ENCODE measurements around the gene ATP2A1. TPM values are rescaled to one million over a fixed set of nuclear protein-coding genes. Genes with fewer than 3 reads are reported as not detected.
A peak's percentile ranks its signal among the peaks of the same experiment; 100 is the strongest.
"Not testable (repeated sequence)": the region's sequence is repeated elsewhere in the genome, so short reads cannot be mapped to it uniquely, and the experiment has no call there.

The ATP2A1 gene
- total RNA-seq, 1 experiment from 2014 or later, result not detected

DNA sequence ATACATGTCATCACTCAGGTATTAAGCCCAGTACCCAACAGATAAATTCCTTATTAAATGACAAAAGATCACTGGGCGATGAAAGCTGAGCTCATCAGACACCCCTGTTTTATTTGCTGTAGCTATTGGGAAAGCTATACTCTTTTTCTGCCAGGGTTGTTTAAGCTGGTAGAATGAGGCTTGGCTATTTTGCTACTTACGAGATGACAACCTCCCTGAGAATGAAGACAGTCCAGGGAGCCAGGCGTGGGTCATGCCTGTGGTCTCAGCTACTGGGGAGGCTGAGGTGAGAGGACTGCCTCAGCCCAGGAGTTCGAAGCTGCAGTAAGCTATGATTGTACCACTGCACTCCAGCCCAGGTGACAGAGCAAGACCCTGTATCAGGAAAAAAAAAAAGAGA is 19.0 kb upstream of the ATP2A1 start:
- DNase-seq (ENCODE audit: low read depth), result no peak

DNA sequence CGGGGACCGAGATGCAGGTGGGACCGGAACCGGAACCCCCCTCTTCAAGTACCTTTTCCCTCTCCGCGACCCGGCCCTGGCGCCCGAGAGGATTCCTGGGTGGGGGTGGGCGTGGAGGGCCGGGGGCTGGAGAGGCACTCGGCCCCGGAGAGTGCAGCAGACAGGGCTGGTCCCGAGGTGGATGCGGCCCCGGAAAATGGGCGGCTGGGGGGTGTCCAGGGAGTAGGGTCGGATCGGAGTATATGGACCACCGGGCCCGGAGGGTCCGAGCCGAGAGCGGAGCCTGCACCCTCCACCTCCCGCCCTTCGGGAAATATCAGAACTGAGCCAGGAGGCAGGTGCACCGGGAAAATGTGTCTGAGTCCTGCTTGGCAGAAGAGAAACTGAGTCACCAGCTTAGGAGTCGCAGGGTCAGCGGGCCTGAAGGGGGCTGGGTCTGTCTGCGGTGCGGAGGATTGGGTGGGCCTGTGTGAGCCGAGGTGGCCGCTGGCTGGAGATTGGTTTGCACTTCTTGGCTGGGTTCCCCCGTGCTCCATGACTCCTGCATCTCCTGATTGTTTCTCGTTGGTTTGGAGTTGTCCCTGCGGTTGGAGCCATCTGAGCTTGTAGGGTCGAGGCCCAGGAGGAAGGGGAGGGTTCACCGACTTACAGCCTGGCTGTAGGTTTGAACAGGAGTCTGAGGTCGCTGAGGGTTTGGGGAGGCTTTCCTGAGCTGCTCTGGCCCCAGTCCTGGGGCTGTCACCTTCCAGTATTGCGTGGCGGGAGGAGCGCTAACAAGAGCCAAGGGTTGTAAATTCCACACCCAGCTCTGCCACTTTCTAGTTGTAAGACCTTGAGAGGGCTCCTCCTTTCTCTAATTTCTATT is 14.1 kb upstream of the ATP2A1 start:
- peak; percentile 23 for DNase-seq (ENCODE audit: low read depth)

DNA sequence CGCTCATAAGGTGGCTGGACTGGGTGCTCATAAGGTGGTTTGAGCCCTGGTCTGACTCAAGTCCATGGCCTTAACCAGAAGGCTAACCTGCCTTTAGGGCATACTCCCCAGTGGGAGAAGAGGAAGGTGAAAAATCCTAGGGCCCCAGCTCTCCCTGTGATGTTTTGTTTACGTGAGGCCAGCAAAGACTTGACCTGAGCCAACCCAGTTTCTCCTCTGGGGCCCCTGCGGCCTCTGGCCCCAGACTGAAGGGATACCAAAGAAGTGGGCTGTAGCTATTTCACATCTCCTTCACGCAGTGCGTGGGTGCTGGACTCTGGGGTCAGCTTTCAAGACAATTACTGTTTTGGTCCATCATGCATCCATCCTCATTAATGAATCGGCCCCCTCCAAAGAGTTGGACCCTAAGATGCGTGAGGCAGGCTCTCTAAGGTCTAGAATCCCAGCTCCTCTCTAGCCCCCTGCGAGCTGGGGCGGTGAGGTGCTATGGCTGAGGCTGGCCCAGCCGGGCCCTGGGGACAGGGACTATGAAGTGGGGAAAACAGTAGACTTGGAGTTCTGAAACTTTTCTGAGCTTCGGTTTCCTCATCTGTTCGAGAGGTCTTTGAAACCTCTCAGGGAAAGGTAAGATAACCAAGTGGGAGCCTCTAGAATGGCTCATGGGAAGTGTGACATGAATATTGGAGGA is 13.1 kb upstream of the ATP2A1 start:
- DNase-seq (ENCODE audit: low read depth), result no peak

DNA sequence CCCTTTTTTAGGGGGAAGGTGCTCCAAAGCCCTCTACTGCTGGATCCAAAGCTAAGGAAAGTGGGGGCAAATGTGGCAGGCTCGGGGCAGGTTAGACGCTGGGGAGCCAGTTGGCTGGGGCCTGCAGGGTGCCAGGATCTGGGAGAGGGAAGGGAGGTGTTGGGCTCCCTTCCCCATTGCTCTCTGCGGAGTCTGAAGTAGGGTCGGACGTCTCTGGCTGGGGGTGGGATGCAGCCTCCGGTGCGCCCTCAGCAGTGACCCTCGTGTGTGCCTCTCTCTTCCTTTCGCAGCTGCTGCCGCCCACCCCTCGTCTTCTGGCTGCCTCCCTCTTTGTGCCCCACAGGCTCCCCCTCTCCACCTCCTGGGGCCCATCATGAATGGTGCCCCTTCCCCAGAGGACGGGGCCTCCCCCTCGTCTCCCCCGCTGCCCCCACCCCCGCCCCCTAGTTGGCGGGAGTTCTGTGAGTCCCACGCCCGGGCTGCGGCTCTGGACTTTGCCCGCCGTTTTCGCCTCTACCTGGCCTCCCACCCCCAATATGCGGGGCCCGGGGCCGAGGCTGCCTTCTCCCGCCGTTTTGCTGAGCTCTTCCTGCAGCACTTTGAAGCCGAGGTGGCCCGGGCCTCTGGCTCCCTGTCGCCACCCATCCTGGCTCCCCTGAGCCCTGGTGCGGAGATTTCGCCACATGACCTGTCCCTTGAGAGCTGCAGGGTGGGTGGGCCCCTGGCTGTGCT is 12.4 kb upstream of the ATP2A1 start:
- DNase-seq (ENCODE audit: low read depth), result no peak

DNA sequence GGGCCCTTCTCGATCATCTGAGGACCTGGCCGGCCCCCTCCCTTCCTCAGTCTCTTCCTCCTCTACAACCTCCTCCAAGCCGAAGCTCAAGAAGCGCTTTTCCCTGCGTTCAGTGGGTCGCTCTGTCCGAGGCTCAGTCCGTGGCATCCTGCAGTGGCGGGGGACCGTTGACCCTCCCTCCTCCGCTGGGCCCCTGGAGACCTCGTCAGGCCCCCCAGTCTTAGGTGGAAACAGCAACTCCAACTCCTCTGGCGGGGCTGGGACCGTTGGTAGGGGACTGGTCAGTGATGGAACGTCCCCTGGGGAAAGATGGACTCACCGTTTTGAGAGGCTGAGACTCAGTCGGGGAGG is 11.9 kb upstream of the ATP2A1 start:
- no peak for DNase-seq (ENCODE audit: low read depth)

DNA sequence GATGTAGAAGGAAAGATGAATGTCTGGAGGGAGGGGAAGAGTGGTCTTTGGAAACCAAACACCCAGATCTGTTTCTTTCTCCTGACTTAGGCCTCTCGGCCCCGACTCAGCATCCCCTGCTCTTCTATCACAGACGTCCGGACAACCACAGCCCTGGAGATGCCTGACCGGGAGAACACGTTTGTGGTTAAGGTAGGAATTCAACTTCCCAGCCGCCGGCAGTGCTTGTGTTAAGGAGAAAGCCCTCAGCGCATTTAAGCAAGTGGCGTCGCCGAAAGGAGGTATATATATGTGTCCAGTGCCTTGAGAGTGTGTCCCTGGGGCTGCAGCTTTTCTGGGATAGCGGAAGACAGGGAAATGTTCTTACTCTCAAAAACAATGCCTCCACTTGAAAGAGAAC is 11.0 kb upstream of the ATP2A1 start:
- DNase-seq (ENCODE audit: low read depth), result no peak

DNA sequence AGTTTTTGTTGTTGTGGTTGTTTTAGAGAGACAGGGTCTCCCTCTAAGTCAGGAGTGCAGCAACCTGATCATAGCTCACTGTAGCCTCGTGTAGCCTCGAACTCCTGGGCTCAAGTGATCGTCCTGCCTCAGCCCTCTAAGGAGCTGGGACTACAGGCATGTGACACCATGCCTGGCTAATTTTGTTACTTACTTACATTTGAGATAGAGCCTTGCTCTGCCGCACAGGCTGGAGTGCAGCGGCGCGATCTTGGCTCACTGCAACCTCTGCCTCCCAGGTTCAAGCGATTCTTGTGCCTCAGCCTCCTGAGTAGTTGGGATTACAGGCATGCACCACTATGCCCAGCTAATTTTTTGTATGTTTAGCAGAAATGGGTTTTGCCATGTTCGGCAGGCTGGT is 10.6 kb upstream of the ATP2A1 start:
- DNase-seq (ENCODE audit: low read depth), result not testable (repeated sequence)

DNA sequence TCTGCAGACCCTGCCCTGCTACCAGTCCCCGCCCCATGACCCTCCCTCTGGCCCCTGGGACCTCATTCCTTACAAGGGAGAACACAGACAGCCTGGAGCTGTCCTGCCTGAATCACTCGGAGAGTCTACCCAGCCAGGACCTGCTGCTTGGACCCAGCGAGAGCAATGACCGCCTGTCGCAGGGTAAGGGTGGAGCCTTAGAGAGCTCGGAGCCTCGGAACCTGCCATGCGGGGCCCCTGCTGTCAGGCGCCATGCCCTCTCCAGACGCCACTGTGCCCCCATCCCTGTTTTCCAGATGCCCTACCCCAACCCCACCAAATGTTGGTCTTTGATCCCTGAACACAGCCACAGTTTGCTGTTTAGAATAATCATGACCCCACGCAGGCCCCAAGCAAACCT is 9.1 kb upstream of the ATP2A1 start:
- no peak for DNase-seq (ENCODE audit: low read depth)

DNA sequence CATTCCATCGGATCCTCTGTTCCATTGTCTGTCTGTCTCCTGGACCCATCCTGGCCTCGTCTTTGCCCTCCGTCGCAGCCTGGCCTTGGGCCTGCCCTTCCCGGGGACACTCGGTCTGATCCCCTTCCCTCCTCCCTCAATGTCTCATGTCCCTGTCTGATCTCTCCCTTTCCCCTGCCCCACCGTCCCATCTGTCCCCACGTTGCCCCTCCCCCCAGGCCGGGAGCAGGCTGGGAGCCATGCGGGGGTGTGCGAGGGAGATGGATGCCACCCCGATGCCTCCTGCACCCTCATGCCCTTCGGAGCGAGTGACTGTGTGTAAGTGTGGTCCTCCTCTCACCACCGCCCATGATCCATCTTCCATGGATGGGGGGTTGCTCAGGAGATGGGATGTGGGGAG is 5.3 kb upstream of the ATP2A1 start:
- no peak for DNase-seq (ENCODE audit: low read depth)

DNA sequence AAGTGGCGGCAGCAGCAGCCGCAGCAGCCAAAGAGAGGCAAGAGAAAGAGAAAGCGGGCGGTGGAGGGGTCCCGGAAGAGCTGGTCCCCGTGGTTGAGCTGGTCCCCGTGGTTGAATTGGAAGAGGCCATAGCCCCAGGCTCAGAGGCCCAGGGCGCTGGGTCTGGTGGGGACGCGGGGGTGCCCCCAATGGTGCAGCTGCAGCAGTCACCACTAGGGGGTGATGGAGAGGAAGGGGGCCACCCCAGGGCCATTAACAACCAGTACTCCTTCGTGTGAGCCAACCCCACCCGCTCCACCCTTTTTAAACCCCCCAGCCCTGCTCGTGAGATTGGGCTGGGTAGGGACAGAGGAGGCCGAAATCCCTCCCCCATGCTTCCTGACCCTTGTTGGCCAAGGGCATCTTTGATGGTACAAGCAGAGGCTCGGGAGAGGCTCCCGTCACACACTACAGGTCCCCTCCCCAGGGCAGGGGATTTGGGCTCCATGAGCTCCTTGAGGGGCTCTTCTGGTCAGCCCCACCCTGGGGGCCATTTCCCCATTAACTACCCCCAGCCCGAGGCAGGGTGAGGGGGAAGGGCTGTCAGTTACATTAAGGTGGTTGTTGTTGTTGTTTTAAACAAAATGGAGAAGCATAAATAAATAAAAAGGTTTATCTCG is 4.6 kb upstream of the ATP2A1 start:
- no peak for DNase-seq (ENCODE audit: low read depth)

DNA sequence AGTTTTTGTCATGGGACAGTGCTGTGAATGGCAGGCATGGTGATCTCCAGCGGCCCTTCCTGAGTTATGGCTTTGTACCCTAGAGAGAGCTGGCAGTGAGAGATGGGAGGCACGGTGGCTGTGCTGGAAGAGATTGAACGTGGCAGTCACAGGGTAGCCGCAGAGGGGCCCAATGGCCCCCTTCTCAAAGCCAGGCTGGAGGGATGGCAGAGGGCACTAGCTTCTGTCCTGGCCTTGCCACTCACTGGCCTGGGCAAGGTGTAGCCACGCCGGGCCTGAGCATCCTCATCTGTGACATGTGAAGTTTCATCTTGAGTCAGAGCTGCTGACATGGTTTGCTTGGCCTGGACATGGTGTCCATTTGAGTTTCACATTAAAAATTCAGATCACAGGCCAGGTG is 3.9 kb upstream of the ATP2A1 start:
- no peak for DNase-seq (ENCODE audit: low read depth)

DNA sequence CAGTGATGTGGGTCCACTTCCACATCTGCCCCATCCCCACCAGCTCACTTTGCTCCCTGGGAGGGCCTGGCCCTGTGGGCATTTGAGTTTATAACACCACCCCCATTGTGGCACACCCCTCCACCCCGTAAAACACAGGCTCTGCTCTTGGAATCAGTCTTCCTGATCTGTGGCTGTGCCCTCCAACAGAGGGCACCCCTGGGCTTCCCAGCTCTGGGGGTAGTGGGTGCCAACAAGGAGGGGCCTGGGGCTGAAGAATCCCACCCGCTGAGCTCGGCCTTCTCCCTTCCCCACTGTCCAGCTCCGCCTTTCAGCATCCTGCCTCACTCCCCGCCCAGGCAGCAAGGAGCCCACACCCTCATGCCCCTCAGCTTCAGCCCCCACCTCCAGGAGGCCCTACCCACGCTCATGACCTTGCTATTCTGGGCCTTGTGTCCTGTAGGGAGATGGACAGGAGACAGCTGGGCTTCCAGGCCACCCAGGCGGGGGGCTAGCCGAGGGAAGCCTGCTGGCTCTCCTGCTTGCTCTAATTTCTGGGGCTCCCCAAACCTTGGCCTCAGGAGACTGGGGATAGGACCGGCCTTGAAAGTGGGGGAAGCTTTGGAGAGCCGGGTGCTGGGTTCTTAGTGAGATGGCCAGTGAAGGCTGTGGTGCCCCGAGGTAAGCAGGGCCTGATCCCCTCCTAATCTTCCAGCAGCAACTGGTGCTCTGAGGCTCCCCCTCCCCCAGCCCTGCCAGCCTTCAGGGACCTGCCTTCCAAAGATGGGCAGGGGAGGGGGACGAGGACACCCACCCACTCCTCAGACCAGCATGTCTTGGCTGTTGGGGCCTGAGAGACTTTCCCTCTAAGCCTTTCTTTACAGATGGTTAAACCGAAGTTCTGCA is 2.9 kb upstream of the ATP2A1 start:
- DNase-seq (ENCODE audit: low read depth), result no peak

DNA sequence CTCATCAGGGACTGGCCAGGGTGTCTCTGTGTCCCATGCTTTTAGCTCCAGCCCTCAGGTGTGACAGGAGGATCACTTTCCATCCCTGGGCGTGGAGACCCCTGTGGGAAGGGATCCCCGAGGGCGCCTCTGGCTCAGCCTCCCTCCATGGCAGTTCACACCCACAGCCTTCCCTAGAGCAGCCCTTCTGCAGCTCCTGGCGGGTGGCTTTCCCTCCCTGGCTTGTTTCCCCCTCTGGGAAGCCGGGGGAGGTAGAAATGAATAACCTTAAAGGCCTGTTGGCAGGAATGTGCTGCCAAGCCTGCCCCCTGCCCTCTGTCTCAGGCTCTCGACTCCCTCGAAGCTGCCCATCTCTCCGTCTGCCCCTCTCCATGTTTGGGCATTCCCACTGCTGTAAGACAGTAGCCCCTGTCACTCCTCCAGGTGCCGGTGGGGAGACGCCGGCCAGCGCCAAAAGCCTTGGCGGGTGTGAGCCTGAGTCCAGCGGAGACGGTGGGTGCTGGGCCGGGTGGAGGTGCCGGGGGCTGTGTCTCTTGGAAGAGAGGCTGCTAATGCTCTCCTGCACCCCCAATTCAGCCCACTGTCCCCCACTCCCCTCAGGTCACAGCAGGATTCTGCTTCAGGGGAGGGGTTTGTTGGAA is 2.1 kb upstream of the ATP2A1 start:
- no peak for DNase-seq (ENCODE audit: low read depth)

DNA sequence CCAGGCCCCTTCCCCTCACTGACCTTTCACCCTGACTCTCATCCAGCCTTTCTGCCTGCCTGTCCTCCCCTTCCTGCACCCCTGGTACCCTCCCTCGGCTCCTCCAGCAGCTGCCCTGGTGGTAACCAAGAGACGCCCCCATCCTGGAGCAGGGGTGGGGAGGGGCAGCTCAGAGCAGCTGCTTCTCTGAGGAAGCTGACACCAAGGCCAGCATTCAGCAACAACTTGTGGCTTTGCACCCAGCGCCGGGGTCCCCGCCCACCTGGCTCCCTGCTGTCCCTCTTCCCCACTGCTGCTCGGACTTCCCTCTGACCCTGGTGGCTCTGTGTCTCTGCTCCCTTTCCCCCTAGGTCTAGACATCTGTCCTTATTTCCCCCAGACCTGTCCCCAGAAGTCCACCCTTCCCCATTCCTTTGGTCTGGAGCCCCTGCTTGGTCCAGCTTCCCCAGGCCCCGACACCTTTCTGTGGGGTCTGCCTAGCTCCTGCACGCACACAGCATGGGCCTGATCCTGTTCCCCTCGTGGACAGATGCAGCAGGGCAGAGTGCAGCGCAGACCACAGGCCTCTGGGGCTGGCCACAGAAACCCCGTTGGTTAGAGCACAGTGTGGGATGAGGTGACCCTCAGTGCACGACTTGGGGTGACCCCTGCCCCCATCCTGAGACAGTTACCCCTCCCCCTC is 1.2 kb upstream of the ATP2A1 start:
- DNase-seq (ENCODE audit: low read depth), result no peak

DNA sequence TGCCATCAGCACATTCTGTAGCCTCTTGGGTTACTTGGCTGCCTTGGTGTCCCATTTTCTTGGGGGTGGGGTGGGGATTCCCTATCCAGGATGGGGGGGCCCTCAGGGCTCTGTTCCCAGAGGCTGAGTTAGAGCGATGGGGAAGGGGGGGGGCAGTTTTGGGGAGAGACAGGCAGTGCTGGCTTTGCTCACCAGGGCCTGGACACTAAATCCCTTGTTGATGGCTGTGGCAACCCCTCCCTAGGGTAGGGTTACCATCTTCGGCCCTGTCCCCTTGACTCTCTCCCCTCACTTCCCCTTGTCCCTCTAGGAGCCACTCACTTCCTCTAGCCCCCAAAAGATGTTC is 660 bp upstream of the ATP2A1 start:
- no peak for DNase-seq (ENCODE audit: low read depth)

DNA sequence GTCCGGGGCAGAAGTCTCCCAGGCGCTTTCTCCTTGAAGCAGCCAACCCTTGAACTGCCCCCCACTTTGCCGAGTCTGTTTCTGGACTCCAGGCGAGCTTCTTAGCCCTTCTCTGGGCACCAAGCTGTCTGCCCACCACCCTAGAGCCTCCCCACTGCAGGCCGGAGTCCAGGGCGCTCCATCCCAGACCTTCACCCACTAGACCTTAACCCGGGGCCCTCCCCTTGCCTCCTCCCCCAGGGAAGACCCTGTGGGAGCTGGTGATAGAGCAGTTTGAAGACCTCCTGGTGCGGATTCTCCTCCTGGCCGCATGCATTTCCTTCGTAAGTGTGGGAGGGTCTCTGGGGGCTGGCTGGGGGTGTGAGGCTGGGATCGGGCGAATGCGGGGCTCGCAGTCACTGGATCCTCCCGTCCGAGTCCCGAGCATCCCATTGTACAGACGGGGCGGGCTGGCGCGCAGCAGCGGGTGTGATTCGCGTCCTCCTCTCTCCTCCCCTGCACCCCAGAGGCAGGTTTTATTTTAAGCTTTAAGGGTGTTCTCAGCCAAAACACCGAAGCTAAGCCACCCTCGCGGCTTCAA is 1.1 kb downstream of the ATP2A1 start:
- no peak for DNase-seq (ENCODE audit: low read depth)

DNA sequence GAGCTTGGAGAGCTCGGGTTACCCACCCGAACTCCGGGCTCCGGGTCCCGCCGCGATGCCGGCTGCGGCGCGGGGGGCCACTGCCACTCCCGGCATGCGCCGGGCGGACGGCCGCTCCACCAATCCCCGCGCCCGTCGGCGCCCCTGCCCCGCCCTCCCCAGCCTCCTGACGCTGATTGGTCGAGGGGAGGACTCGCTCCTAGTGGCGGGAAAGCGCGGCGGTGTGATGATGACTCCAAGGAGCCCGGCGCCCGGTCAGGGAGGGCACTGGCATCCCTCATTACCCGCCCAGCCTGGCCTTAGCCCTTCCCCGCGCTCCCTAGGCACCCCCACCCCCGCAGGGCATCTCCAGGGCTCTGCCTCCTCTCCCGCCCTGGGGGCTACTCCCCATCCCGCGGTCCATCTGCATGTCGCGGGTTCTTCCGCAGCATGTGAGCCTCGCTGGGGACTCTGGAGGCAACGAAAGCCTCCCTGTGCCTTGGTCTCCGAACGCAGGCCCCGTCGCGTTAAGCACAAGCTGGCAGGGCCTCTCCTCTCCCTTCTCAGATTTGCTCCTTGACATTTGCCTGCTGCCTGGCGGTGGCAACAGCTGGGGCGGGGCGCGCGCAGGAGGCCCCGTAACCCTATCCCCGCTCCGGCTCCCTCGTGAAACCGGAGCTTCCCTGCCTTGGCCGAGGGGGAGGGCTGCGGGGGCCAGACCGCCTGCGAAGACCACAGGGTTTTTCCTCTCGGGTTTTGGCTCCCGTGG is 1.7 kb downstream of the ATP2A1 start:
- peak; percentile 90 for DNase-seq (ENCODE audit: low read depth)

DNA sequence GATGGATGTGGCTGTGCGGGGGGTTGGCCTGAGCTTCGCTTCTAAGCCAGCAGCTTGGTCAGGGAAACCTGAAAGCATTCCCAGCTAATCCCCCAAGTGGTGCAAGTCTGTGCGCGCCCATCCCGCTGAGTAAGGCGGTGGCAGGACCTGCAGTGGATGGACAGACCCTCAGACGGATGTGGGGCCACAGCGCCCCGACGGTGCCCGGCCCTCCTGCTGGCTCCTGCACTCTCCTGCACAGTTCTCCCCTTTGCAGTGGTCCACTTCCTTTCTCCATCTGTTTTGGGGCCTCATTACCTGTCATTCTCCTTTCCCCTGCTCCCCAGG is 2.3 kb downstream of the ATP2A1 start:
- no peak for DNase-seq (ENCODE audit: low read depth)

DNA sequence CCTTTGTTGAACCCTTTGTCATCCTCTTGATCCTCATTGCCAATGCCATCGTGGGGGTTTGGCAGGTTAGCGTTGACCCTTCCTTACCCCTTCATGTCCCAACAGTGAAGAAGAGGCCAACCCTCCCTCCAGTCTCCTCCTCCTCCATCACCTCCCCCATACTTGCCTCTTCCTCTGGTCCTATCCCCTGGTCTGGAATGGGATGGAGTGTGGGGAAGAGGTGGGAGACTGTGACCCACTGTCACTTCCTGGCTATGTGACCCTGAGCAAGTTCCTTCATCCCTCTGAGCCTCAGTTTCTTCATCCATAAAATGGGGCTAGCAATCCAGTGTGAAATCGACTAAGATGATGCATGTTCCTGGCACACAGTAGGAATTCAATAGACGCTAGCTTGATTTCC is 2.7 kb downstream of the ATP2A1 start:
- no peak for DNase-seq (ENCODE audit: low read depth)

All from Daoy (cell line).